Fibroblast of peridontal ligament (primary cell): ENCODE results near the gene BLCAP.
"Not testable (repeated sequence)": the region's sequence is repeated elsewhere in the genome, so short reads cannot be mapped to it uniquely, and the experiment has no call there.

Experiments used
- DNase-seq: peaks from one replicate; pipeline ENCODE4 v3.0.0-alpha.2; 2010; ENCODE audit errors: extremely low read depth

Gene BLCAP, protein sequence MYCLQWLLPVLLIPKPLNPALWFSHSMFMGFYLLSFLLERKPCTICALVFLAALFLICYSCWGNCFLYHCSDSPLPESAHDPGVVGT

GRCh38 chr20:37527638-37528445 lies at the start of gene BLCAP:
BLCAP (minus strand) TSS chr20:37527876; CDS start chr20:37519174, 8,702 bp downstream.
- peak; percentile 88 for DNase-seq

DNA sequence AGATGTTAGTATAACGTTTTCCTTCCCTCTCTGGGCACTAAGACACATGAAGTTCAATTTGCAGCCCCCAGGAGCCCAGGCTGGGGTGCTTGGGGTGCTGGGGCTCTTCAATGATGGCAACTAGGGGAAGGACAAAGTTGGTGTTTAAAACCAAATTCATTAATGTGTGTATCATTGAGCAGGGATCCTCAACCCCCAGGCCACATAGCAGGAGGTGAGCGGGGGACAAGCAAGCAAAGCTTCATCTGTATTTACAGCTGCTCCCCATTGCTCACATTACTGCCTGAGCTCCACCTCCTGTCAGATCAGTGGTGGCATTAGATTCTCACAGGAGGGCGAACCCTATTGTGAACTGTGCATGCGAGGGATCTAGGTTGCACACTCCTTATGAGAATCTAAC lies 49.8 kb upstream of the BLCAP start:
- not testable (repeated sequence) for DNase-seq

- no peak for DNase-seq
Observed at GRCh38 chr20:37576911-37577310, 49.2 kb upstream of the BLCAP start.

- DNase-seq: no peak
Observed at GRCh38 chr20:37575884-37576283, 48.2 kb upstream of the BLCAP start.

GRCh38 chr20:37574199-37574890 lies 46.7 kb upstream of the BLCAP start:
- peak; percentile 3 for DNase-seq

- DNase-seq: no peak
Observed at GRCh38 chr20:37573626-37574198, 46.0 kb upstream of the BLCAP start.

GRCh38 chr20:37571033-37571432 lies 43.4 kb upstream of the BLCAP start:
- DNase-seq: no peak

DNA sequence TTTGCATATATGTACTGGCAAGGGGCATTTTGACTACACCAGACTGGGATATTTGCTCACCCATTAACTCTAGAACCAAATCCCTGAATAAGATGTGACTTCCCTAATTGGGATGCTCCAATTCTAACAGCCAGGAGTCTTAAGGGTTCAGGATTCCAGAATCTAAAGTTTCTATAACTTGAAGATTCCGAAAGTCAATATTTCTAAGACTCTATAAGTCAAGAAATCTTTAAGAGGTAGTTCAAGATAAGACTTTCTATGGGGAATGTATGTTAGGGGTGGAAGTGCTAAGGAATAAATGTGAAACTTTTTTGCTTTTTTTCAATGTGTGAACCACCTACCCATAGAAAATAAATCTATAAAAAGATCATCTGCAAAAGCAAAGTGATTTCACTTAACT lies 42.7 kb upstream of the BLCAP start:
- DNase-seq: no peak

- peak; percentile 3 for DNase-seq
Observed at GRCh38 chr20:37567671-37568588, 40.3 kb upstream of the BLCAP start.

GRCh38 chr20:37567331-37567665 lies 39.6 kb upstream of the BLCAP start:
- DNase-seq: no peak

- DNase-seq: no peak
Observed at GRCh38 chr20:37566590-37567330, 39.1 kb upstream of the BLCAP start.

DNA sequence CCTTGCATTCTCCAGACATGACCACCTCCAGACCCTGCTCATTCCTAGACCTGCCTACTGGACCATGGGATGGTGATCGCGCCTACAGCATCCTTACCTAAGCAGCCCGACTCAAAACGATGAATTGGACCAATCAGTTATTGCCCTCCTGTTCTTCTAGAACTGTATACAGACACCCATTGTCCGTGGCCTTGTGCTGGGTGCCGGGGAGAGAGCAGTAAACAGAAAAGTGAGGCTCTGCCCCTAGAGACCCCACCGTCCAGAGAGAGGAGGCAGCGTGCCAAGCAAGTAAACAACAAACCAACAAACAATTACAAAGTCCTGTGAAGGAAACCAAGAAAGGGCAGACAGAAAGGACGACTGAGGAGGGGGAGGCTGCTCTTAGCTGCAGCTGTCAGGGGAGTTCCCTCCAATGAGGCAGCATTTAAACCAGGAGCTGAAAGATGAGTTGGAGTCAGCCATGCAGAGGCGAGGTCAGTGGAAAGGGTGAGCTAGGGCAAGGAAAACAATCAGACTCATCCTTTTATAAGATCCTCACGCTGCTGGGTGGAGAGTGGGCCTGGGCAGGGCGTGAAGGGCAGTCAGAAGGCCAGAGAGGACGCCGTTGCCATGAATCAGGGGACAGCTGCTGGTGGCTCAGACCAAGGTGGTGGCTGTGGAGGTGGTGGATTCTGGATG lies 37.6 kb upstream of the BLCAP start:
- DNase-seq: no peak

GRCh38 chr20:37564388-37565133 lies 36.9 kb upstream of the BLCAP start:
- peak; percentile 7 for DNase-seq

GRCh38 chr20:37564016-37564387 lies 36.3 kb upstream of the BLCAP start:
- no peak for DNase-seq

DNA sequence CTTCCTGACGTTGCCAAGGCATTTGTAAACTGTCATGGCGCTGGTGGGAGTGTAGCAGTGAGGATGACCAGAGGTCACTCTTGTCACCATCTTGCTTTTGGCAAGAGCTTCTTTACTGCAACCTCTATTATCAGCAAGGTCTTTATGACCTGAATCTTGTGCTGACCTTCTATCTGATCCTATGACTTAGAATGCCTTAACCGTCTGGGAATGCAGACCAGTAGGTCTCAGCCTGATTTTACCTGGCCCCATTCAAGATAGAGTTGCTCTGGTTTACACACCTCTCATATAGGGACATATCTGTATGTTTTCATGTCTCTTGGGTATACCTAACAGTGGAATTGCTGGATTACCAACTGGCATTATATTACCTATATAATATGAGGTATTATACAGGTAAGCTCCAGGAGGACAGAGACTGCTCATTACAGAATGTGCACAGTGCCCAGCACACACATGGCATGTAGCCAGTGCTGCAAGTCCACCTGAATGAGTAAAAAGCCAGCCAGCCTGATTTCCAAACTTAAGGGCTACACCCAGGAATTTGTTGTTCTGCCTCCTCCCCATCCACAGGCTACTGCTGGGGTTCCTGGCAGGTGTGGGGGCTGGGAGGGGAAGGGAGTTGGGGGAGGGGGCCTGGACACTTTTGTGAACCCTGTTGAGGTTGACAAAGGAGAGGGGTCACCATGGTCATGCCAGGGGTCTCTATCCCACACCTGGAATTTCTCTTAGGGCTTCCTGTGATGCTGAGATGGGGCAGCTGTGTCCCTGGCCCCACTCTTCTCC lies 35.2 kb upstream of the BLCAP start:
- no peak for DNase-seq

GRCh38 chr20:37560629-37561028 lies 33.0 kb upstream of the BLCAP start:
- no peak for DNase-seq

DNA sequence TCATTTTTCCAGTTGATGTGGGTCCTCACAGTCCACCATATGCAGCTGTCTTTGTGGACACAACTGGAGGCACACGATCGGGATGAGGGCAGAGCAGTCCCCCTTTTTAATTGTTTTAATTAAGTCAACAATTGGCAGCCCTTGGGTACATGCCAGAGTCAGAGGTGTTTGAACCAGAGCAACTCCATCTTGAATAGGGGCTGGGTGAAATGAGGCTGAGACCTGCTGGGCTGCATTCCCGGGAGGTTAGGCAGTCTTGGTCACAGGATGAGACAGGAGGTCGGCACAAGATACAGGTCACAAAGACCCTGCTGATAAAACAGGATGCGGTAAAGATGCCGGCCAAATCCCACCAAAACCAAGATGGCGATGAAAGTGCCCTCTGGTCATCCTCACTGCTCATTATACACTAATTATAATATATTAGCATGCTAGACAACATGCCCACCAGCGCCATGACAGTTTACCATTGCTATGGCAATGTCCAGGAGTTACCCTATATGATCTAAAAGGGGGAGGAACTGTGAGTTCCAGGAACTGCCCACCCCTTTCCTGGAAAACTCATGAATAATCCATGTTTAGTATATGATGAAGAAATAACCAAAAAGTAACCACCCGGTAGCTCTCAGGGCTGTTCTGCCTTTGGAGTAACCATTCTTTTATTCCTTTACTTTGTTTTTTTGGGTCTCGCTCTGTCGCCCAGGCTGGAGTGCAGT lies 31.8 kb upstream of the BLCAP start:
- DNase-seq: no peak

- no peak for DNase-seq
Observed at GRCh38 chr20:37558779-37559178, 31.1 kb upstream of the BLCAP start.
